Frontal cortex (tissue), 4 donors: ENCODE measurements around the gene CCDC93. TPM values are rescaled to one million over a fixed set of nuclear protein-coding genes. Genes with fewer than 3 reads are reported as not detected.
"Not testable (repeated sequence)": the region's sequence is repeated elsewhere in the genome, so short reads cannot be mapped to it uniquely, and the experiment has no call there.

Experiments used
- DNase-seq, 2 donors: peaks; one replicate each; pipeline ENCODE4 v3.0.0; 2012; ENCODE audit warnings: low spot score in 2 of 2
- FAIRE-seq: peaks from 2 replicates; lab custom pipeline; 2012; peaks lifted over from hg19 to GRCh38; lab: Jason Lieb, UNC
- total RNA-seq: library from RNA; depleted of rRNA; stranded (reverse); fragments of >200 nt; gene quantifications from one replicate; pipeline ENCODE4 v1.2.3, GENCODE V29; 2014
- donor health status: control.
- donor health status: control.
- donor health status: control.

The CCDC93 gene
- total RNA-seq, 1 donor from 2014 or later, result 25.7 TPM

DNA sequence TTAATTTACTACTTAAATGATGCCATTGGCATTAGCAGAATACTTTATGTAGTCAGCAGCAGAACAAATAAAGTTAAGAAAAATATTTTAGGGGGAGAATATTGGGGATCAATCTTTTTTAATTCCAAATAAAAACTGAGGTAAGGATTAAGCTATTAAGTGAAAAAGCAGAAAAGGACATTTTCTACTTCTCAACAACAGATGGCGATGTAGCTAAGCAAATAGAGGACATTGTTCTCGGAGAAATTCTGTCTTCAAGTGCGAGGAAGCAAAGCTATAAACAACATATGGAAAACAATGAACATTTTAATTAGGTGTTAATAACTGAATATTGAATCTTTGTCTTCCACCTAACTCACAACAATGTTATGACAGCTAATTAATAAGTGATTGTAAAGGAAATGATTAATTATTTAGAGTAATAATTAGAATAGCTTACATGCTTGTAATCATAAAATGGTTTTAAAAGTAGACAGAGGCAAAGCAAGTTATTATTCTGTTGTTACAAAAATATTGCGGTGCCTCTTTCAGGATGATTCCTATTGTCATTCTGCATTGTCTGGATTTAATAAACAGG lies 32.9 kb upstream of the CCDC93 start:
- FAIRE-seq (peak; percentile 90), DNase-seq (peak; percentile 12 to 41)

DNA sequence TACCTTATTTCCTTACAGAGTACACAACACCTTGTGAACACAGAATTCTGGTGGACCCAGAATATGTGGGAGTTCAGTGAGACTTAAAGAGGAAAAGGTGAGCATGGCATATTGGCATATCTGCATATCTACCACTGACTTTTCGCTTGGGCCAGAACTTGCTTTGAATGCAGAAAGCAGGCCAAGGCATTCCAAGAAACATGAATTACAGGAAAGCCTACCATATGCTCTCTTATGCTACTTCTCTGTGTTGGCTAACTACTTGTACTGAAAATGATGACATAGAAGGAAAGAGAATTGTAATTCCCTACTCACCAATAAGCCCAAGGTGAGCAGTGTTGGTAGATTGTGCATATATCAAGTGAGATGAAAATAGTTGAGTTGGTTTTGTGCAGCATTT lies 31.4 kb upstream of the CCDC93 start:
- no peak for DNase-seq
- no peak for FAIRE-seq

DNA sequence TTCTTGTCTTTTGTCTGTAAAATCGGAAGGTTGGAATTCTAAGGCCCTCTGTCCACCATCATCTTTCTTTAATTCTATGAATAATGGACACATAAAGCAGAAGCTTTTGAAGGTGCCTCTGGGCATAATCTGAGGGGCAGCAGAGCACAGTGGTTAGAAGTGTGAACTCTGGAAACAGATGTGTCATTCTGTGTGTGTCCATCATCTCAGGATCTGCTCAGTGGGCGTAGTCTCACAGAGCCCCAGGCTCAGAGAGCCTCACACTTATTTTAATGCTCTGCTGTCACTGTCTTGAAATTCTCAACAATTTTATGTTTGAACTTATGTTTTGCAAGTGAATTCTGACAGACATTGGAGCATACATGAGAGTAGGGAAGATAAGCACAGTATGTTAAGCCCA lies 31.0 kb upstream of the CCDC93 start:
- no peak for DNase-seq
- no peak for FAIRE-seq

DNA sequence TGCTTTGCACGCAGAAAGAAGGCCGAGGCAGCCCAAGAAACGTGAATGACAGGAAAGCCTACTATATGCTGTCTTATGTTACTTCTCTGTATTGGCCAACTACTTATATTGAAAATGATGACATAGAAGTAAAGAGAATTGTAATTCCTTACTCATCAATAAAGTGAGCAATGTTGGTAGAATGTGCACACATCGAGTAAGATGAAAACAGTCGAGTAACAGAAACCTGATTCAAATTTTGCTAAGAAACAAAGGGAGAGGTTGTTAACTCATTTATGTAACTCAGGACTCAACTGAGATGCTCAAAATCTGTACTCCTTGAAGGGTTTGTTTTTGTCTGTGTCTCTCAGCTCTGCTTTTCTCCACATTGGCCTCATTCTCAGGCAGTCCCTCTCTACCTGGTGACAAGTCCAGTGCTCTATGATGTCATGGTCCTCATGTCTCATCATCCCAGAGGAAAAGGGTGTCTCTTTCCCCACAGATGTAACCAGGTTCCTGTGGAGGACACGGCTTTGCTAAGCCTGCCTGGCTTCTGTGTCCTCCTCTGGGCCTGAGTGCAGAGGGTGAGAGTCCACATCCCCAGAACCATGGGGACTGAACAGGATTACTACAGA lies 30.3 kb upstream of the CCDC93 start:
- no peak for DNase-seq
- no peak for FAIRE-seq

DNA sequence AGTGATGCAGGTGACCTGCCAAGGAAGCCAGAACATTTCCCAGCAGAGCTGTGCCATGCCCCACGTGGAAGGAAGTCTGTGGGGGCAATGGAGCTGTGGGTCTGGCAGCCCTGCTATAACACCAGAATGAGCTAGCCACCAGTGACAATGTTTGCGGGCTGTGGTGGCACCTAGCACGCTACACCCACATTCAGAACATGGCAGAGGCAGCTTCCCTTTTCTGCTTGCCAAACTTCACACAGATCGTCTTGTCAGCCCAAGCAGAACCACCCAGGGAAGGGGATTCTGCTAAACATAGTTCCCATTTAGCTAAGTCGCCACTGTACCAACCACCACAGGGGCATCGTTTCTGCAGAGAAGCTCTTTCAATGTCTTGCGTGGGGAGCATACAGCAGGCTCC lies 27.0 kb upstream of the CCDC93 start:
- FAIRE-seq, result no peak
- no peak for DNase-seq

DNA sequence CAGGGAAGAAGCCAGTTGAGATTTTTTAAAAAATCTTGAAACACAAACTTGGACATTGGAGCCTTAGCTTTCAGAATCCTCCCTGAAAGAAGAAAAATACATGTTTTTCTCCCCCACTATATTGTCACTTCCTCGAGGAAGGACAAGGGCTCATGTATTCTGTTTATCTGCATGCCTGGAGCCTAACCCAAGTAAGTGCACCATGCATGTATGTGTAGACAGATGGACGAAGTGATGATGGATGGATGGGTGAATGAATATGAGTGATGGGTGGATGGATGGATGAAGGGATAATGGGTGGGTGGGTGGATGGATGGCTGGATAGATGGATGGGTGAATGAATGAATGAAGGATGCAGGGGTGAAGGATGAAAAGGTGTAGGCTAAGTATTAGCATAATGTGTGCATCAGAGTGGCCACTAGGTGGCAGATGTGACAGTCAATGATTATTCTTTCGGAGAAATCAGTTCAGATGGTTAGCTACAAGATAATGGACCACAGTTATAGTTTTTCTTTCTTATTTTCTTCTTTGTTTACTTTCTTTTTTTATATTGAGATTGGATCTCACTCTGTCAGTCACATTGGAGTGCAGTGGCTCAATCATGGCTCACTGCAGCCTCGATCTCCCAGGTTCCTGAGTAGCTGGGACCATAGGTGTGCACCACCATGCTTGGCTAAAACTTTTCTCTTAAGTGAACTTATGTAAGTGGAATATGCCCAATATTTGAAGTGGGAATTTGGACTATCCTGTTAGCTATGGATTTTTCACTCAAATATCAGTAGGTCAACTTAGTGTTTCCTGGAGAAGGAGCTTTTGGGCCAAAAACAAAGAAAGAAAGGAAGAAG lies 18.5 kb upstream of the CCDC93 start:
- DNase-seq (peak in 1 of 2 donors; percentile 36), FAIRE-seq (peak; percentile 66)

DNA sequence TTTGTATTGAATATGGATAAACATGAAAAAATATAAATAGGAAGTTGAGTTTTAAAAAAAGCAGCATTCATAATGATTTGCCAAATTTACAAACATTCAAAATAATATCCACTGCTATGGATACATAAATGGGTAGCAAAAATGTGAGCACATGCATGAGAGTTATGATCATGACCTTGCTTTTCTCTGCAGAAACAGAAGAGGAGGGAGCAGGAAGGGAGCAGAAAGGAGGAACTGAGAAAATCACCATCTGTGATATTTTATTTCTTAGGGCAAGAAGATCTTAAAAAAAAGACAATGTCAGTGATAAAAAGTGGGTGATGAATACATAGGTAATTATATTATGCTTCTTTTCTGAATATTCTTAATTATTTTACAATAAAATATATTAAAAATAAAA lies 17.7 kb upstream of the CCDC93 start:
- DNase-seq (no peak), FAIRE-seq (no peak)

DNA sequence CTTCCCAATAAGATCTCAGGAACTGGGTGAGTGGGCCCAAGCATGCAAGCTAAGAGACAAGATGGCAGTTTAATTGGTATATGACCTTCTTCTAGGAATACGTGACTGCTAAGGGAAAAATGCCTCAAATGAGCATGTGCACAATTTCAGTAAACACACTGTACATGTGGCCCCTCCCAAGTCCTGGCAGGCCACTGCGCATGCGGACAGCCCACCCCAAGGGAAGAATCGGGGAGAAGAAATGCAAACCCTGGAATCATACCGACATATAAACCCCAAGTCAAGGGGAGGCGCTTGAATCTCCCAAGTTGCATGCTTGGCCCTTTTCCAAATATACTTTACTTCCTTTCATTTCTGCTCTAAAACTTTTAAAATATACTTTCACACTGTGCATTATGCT lies 15.2 kb upstream of the CCDC93 start:
- FAIRE-seq, result no peak
- no peak for DNase-seq

DNA sequence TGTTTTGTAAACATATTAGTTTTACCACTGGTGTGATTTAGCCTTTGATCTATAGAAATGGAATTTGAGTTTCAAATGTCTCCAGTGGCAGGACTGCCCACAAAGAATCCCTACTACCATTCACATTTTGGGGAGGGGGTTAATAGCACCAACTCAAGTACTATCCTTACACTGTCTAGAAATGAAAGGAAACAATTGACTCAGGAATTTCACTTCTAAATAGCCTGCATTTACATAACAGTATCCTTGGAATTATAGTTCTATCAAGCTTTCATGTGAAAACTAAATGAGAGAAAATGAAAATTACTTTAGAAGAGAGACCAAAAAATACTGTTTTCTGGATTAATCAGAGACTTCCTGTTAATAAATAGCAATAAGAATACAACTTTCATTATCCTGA lies 7.5 kb upstream of the CCDC93 start:
- FAIRE-seq (no peak), DNase-seq (no peak)

DNA sequence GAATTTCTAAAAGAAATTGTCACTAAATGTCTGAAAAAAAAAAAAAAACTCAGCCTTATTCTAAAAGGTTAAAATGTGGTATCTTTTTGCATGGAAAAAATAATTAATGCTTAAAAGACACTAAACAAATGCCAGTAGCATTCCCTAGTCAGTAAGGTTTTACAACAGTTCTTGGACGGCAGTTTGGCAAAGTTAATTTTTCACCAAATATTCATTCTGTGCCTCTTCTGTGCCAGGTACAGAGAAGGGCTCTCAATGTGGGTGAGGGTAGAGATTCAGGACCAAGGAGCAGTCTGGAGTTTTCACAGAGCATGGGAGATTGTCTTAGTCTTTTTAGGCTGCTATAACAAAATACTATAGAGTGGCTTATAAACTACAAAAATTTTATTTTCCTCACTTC lies 6.0 kb upstream of the CCDC93 start:
- FAIRE-seq, result no peak
- DNase-seq, result no peak

DNA sequence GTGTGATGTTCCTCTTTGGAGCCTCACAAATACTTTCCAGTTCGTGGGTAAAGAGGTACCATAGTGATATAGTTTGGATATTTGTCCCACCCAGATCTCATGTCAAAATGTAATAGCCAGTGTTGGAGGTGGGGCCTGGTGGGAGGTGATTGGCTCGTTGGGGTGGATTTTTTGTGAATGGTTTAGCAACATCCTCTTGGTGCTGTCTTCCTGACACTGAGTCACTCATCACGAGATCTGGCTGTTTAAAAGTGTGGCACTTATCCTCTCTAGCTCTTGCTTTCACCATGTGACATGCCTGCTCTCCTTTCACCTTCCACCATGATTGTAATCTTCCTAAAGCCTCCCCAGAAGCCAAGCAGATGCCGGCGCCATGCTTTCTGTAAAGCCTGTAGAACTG lies 3.0 kb upstream of the CCDC93 start:
- DNase-seq (no peak), FAIRE-seq (no peak)

DNA sequence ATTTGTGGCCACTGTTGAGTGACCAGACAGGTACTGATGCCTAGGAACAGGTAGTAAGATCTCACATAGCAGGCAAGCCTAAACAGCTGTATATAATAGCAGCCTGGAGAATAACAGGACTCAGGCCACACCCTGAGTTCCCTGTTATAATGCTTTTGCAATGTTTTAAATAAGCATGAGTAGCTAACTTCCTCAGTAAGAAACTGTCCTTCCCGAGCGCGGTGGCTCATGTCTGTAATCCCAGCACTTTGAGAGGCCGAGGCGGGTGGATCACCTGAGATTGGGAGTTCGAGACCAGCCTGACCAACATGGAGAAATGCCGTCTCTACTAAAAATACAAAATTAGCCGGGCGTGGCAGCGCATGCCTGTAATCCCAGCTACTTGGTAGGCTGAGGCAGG lies 1.9 kb upstream of the CCDC93 start:
- not testable (repeated sequence) for DNase-seq, FAIRE-seq

DNA sequence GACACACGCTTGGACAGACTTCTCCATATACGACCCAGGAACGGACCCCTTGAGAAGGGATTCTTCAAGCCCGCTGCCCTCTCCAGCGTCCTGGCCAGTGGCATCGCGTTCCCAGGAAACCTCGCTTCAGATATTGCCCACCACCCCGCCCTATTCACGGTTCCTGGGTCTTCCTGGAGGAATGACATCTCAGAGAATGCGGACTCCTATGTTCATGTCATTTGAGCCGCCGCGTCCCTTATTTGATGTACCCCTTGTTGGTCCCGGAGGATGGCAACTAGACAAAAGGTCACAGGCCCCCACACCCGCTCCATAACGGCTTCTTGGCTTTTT lies 588 bp upstream of the CCDC93 start:
- FAIRE-seq, result no peak
- DNase-seq, result no peak

DNA sequence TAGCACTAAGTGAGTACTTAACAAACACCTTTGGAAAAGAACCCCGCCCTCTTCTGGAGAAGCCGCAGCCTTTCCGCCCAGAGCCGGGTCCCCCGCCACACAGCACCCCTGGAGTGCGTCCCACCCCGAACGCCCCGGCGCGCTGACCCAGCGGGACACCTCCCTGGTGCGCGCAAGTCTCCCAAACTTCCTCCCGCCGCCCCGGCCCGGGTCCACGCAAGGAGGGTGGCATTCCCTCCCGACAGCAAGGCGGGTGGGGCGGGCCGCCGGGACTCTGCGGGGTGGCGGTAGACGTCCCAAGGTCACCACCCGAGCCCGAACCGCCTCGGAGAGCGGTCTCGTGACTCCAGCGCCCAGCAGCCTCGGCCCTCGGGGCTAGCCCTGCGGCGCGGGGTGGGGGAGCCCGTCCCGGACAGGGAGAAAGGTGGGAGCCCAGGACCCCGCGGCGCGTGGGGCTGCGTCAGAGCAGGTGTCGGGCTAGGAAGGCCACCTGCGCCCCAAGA lies 598 bp downstream of the CCDC93 start:
- FAIRE-seq, result no peak
- peak; percentile 62 to 69 for DNase-seq

DNA sequence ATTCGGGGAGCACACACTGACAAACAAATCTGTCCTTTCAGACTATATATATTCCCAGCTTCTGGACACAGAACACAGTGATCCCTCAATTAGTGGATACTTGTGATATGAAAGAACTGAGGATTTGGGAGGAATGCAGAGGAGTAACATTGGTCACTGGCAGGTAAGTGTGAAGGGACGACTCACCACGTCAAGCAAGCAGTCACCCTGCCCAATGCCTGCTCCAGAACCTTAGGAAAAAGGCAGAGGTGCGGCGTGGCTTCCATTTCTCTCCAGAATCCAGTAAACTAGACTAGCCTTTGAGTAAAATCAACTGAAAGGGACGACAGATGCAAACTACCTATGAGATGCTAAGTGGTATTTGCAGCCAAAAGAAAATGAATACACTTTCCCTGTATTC lies 1.1 kb downstream of the CCDC93 start:
- FAIRE-seq (no peak), DNase-seq (no peak)

DNA sequence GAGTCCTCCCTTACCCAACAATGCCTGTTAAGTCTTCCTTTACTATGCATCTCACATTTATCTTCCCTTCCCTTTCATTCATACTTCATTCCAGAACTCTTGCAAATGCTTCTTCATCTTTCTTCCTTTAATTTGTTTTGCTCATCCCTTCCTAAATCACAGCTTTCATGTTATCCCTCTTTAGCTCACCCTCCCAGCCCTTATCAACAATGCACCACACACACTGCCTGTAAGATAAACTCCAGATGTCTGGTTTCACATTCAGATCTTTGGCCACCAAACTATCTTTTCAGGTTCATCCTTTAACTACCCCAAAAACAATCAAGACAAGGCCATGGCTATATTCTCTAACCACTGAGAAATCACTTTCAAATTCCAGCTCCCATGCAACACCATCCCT lies 3.4 kb downstream of the CCDC93 start:
- DNase-seq (no peak), FAIRE-seq (no peak)

DNA sequence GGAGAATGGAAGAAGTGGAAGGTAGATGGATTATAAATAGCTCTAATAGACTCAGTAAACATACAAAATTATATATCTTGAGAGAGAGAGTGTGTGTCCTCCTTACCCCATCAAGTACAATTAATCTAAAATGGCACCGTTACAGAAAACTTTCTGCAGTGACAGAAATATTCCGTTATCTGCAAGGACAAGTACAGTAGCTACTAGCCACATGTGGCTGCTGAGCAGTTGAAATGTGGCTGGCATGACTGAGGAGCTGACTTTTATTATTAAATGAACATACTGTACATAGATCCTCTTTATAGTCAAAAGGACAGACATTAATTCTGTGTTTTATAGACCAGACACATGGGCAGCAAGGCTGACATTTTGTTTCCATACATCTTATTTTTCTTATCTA lies 7.0 kb downstream of the CCDC93 start:
- DNase-seq (no peak), FAIRE-seq (no peak)

DNA sequence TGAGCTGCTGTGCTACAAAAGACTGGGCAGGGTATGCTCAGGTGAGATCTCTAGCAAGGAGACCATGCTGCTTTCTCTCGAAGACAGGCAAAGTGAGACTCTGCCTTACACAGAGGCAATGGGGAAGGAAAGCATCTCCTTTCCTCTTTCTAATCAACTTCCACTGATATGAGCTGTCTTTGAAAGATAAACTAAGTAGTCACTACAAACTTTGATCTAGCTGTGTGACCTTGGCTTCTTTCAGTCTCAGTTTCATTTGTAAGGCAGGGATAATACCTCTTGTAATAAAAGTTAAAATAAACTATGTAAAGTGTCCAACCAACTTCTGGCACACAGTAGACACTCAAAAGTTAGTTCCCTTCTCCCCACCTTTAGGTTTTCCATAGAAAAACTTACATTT lies 7.5 kb downstream of the CCDC93 start:
- no peak for DNase-seq
- no peak for FAIRE-seq

DNA sequence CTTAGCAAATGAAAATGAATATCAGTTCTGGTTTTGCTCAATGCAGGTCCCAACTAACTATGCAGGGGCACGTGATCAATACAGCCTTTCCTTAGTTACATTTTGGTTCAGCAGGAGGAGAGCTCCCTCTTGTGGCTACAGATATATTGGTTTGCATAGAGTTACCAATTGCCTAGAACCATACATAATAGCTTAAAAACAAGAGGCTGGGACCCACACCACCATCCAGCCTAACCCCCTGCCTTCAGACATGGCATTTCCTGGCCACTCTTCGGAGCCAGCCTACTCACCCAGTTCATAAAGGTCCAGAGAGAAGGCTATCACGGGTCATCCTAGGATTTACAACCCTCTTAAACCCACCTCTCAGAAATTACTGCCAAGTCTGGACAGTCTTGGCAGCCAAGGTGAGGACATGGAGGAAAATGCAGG lies 10.5 kb downstream of the CCDC93 start:
- FAIRE-seq, result no peak
- DNase-seq, result peak; percentile 43 to 58

DNA sequence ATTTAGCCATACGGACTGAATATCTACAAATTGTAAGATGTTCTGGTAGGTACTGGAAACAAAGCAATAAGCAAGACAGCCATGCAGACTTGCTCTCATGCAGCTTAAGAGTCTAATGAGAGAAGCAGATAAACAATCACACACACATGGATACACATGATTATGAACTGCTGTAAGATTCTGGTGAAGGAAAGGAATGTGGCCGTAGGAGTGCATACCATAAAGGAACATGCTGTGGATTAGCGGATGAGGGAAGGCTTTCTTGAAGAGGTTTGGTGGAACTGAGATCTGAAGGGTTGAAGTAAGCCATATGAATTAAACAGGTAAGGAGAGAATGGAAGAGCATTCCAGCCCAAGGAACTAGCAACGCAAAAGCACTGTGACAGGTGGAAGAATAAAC lies 13.8 kb downstream of the CCDC93 start:
- FAIRE-seq, result no peak
- DNase-seq, result no peak

DNA sequence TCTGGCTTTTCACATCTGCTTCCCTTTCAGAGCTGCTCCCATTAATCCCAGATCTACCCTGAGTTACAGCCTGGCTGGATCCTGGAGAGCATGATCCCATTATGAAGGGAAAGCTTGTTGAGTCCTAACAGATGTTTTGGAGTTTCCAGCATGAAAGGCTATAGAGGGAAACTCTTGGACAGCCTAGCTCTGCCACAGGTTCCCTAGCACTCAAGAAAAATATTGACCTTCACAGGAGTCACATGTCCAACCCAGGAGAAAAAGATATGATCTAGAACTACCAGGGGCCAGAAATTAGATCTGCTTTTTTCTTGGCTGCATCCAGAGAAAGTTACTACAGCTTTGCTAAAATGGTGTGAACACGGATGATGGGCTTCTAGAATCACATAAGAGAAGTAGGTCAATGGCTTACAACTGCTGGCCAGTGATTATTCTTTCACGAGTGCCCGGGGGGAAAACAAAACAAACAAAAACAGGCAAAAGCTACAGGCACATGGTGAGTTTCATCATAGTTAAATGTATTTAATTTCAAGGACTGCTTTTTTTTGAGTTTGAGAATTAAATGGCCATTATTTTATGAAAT lies 15.9 kb downstream of the CCDC93 start:
- DNase-seq, result no peak
- no peak for FAIRE-seq
